ENCODE results near the gene PLCG2.

PLCG2 gene

GRCh38 chr16:81806696-81807095 lies 27.6 kb downstream of the PLCG2 start:
- DNase-seq (ENCODE audit: low read depth), result no peak
- no peak for TF ChIP-seq CTCF (IDR thresholded peaks at IDR 0.05; ENCODE audit: insufficient read depth, low read depth, low read length, missing control alignments)
- no peak overlapping the region for H3K4me3 ChIP-seq (ENCODE audit: low read depth, low read length)

- DNase-seq (ENCODE audit: low read depth), result peak; percentile 61
- TF ChIP-seq CTCF (IDR thresholded peaks at IDR 0.05; ENCODE audit: insufficient read depth, low read depth, low read length, missing control alignments), result no peak
- peak overlapping the region; percentile 29 for H3K4me3 ChIP-seq (ENCODE audit: low read depth, low read length)
Observed at GRCh38 chr16:81807767-81808358, 28.8 kb downstream of the PLCG2 start.

GRCh38 chr16:81808933-81809480 lies 29.9 kb downstream of the PLCG2 start:
- no peak for TF ChIP-seq CTCF (IDR thresholded peaks at IDR 0.05; ENCODE audit: insufficient read depth, low read depth, low read length, missing control alignments)

GRCh38 chr16:81809567-81809966 lies 30.5 kb downstream of the PLCG2 start:
- DNase-seq (ENCODE audit: low read depth), result peak; percentile 75
- TF ChIP-seq CTCF (IDR thresholded peaks at IDR 0.05; ENCODE audit: insufficient read depth, low read depth, low read length, missing control alignments), result no peak
- peak overlapping the region; percentile 52 for H3K4me3 ChIP-seq (ENCODE audit: low read depth, low read length)

More at GRCh38 chr16:81808933-81809480, 29.9 kb downstream of the PLCG2 start:
- H3K4me3 ChIP-seq (ENCODE audit: low read depth, low read length), result peak overlapping the region; percentile 52
- DNase-seq (ENCODE audit: low read depth), result peak; percentile 98

- H3K4me3 ChIP-seq (ENCODE audit: low read depth, low read length), result peak overlapping the region; percentile 52
- no peak for TF ChIP-seq CTCF (IDR thresholded peaks at IDR 0.05; ENCODE audit: insufficient read depth, low read depth, low read length, missing control alignments)
- DNase-seq (ENCODE audit: low read depth), result peak; percentile 93
Observed at GRCh38 chr16:81810361-81810760, 31.3 kb downstream of the PLCG2 start.

GRCh38 chr16:81810894-81811538 lies 31.9 kb downstream of the PLCG2 start:
- no peak for TF ChIP-seq CTCF (IDR thresholded peaks at IDR 0.05; ENCODE audit: insufficient read depth, low read depth, low read length, missing control alignments)
- peak; percentile 96 for DNase-seq (ENCODE audit: low read depth)
- peak overlapping the region; percentile 52 for H3K4me3 ChIP-seq (ENCODE audit: low read depth, low read length)
